ENCODE measurements around the gene AKR1C8.
"Not testable (repeated sequence)": the region's sequence is repeated elsewhere in the genome, so short reads cannot be mapped to it uniquely, and the experiment has no call there.

The AKR1C8 gene

DNA sequence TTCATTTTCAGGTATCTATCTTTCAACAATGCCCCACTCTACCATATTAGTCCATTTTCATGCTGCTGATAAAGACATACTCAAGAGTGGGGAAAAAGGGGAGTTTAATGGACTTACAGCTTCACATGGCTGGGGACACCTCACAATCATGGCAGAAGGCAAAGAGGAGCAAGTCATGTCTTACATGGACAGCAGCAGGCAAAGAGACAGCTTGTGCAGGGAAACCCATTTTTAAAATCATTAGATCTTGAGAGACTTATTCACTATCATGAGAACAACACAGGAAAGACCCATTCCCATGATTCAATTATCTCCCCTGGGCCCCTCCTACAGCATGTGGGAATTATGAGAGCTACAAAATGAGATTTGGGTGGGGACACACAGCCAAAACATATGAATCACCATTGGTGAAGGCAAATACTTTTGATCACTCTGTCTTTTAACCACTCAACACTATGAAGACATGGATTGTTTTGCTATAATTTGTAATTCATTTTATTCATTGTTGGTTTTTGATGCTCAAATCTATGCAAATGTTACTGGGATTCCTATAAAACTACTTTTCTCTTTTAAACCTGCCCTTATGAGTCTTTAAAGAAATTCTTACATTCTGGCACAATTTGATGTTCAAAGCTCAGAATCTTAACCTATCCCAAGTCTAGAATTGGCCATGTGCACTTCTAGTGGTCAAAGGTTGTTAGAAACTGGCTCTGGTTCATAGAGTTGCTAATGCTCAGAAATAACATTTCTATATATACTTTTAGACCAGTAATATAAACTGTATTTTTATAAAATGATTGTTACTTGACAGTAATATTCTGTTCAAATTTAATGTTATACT, 27.0 kb upstream of the AKR1C8 start:
- no peak overlapping the region for H3K4me3 ChIP-seq (ENCODE audit: low read depth, low read length)
- TF ChIP-seq, protein P1, sequence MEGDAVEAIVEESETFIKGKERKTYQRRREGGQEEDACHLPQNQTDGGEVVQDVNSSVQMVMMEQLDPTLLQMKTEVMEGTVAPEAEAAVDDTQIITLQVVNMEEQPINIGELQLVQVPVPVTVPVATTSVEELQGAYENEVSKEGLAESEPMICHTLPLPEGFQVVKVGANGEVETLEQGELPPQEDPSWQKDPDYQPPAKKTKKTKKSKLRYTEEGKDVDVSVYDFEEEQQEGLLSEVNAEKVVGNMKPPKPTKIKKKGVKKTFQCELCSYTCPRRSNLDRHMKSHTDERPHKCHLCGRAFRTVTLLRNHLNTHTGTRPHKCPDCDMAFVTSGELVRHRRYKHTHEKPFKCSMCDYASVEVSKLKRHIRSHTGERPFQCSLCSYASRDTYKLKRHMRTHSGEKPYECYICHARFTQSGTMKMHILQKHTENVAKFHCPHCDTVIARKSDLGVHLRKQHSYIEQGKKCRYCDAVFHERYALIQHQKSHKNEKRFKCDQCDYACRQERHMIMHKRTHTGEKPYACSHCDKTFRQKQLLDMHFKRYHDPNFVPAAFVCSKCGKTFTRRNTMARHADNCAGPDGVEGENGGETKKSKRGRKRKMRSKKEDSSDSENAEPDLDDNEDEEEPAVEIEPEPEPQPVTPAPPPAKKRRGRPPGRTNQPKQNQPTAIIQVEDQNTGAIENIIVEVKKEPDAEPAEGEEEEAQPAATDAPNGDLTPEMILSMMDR (IDR thresholded peaks at IDR 0.05; ENCODE audit: borderline replicate concordance, insufficient read depth, low read depth, low read length) = no peak

DNA sequence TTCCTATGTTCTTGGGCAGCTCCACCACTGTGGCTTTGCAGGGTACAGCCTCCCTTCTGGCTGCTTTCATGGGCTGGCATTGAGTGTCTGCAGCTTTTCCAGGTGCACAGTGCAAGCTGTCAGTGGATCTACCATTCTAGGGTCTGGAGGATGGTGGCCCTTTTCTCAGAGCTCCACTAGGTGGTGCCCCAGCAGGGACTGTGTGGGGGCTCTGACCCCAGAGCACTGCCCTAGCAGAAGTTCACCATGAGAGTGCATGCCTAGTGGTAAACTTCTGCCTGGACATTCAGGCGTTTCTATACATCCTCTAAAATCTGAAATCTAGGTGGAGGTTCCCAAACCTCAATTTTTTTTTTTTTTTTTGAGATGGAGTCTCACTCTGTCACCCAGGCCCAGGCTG, 25.3 kb upstream of the AKR1C8 start:
- not testable (repeated sequence) for H3K4me3 ChIP-seq (ENCODE audit: low read depth, low read length)
- TF ChIP-seq, protein P1 (IDR thresholded peaks at IDR 0.05; ENCODE audit: borderline replicate concordance, insufficient read depth, low read depth, low read length) = peak; percentile 32; the same call in 1 of the 2 replicates

DNA sequence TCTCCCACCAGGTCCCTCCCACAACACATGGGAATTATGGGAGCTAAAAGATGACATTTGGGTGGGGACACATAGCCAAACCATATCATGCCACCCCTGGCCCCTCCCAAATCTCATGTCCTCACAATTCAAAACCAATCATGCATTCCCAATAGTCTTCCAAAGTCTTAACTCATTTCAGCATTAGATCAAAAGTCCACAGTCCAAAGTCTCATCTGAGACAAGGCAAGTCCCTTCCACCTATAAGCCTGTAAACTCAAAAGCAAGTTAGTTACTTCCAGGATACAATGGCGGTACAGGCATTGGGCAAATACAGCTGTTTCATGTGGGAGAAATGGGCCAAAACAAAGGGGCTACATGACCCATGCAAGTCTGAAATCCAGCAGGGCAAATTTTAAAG, 24.8 kb upstream of the AKR1C8 start:
- not testable (repeated sequence) for H3K4me3 ChIP-seq (ENCODE audit: low read depth, low read length)

DNA sequence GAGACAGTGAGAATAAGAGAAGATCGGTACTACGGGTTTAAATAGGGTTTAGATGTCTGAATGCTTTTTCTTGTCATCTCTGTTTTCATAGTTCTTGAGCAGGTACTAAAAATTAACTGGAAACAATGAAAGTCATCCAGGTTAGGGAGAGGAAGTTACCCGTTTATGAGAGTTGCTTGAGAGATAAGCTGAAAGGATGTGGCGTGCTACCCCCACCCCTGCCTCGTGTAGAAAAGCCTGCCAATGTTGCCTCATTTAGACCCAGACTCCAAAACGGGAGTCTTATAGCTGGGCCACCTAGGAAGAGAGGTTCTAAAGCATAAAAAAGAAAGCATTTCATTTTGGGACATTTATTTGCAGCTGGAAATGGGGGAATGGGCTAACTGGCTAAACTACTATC, 21.8 kb upstream of the AKR1C8 start:
- H3K4me3 ChIP-seq (ENCODE audit: low read depth, low read length) = no peak overlapping the region
- TF ChIP-seq, protein P1 (IDR thresholded peaks at IDR 0.05; ENCODE audit: borderline replicate concordance, insufficient read depth, low read depth, low read length) = no peak

DNA sequence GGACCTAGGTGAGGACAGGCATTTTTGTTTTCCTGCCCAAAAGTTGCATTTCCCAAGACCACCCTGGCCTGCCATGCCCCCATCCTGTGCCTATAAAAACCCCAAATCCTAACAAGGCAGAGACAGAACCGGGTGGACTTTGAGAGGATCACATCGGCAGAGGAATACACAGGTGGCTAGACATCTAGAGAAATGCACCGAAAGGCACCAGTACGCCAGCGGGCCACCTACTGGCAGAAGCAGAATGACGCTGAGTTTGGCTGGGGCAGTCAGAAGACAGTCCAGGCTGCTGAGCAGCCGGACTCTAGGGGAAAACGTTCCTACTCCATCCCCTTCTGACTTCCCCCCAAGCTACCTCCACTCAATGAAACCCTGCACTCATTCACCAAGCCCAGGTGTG, 14.4 kb upstream of the AKR1C8 start:
- no peak overlapping the region for H3K4me3 ChIP-seq (ENCODE audit: low read depth, low read length)
- TF ChIP-seq, protein P1 (IDR thresholded peaks at IDR 0.05; ENCODE audit: borderline replicate concordance, insufficient read depth, low read depth, low read length) = no peak

DNA sequence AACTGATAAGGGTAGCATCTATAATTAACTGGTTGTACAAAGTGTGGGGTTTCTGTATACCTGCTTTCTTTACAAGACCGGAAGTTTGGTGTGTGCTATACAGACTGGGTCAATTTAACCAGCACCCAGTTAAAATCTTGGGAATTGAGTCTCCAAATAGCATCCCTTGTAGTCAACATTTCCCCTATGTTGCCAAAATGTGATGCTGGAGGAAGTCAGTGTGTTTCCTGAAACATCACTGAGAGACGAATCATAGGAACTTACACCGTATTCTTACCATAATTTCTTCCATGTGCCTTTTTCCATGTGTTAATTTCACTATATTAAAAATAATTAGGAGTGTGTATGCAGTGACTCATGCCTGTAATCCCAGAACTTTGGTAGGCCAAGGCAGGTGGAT, 13.4 kb upstream of the AKR1C8 start:
- TF ChIP-seq, protein P1 (IDR thresholded peaks at IDR 0.05; ENCODE audit: borderline replicate concordance, insufficient read depth, low read depth, low read length) = no peak
- no peak overlapping the region for H3K4me3 ChIP-seq (ENCODE audit: low read depth, low read length)

DNA sequence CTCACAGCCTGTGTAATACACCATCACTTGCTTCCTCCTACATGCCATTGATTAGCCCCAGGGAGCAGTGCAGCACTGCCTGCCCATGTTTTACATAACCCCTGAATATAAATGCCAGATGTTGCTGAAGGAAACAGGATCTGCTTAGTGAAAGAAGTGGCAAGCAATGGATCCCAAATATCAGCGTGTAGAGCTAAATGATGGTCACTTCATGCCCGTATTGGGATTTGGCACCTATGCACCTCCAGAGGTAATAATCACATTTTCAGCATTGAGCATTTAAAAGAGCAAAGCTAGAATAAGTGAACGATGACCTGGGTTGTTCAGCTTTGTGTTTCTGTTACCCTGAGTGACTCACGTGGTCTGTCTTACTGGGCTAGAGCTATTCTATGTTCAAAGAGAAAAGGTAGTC, 11.8 kb upstream of the AKR1C8 start, which contains the start of gene AKR1C4:
AKR1C4 (plus strand) TSS at position 136 of the 412 bp plus-strand sequence; CDS start at position 167, 31 bp downstream.
- TF ChIP-seq, protein P1 (IDR thresholded peaks at IDR 0.05; ENCODE audit: borderline replicate concordance, insufficient read depth, low read depth, low read length) = no peak
- no peak within 1 kb of the TSS for H3K4me3 ChIP-seq (ENCODE audit: low read depth, low read length)

Measured in GM12875 (cell line).